ENCODE measurements around the gene ITPRIPL1.

- TF ChIP-seq CTCF (conservative IDR thresholded peaks at IDR 0.05; ENCODE audit: low read depth, low read length), result no peak
- TF ChIP-seq EZH2 (IDR thresholded peaks at IDR 0.05; ENCODE audit: borderline replicate concordance, low read depth, low read length, poor library complexity, severe bottlenecking), result no peak
These were observed 11.8 kb downstream of the ITPRIPL1 start for GRCh38 chr2:96336873-96337272.

All from A673 (cell line).